Keratinocyte (primary cell): Measurements from ENCODE around the gene MMP24. TPM values are rescaled to one million over a fixed set of nuclear protein-coding genes. Genes with fewer than 3 reads are reported as not detected.
A peak's percentile ranks its signal among the peaks of the same experiment; 100 is the strongest.

ENCODE experiments used
- DNase-seq: peaks from one replicate; pipeline ENCODE4 v3.0.0-alpha.2; 2011; ENCODE audit warnings: low read depth, missing footprints, low spot score
- FAIRE-seq: peaks from 2 replicates; lab custom pipeline; 2011; peaks lifted over from hg19 to GRCh38; lab: Jason Lieb, UNC
- H2AFZ ChIP-seq: 2 replicates; pipeline ENCODE4 v1.6.0; 2012; ENCODE audit warnings: low read length, control low read depth, inconsistent platforms; ENCODE audit not compliant: control insufficient read depth
- H3K27ac ChIP-seq: 2 replicates; pipeline ENCODE4 v1.5.1; 2011; ENCODE audit warnings: low read length; ENCODE audit not compliant: control insufficient read depth, insufficient read depth
- H3K27me3 ChIP-seq: 3 replicates; pipeline ENCODE4 v1.6.0; 2011; ENCODE audit warnings: low read length; ENCODE audit not compliant: control insufficient read depth, insufficient read depth; ENCODE audit errors: extremely low read depth
- H3K36me3 ChIP-seq, 2 experiments: 2 replicates in 1 of 2; 3 replicates in 1 of 2; pipeline ENCODE4 v1.5.1; 2011; ENCODE audit warnings: low read length in 2 of 2, mild to moderate bottlenecking in 1 of 2; ENCODE audit not compliant: control insufficient read depth in 2 of 2, insufficient read depth in 2 of 2; ENCODE audit errors: extremely low read depth in 1 of 2
- H3K4me1 ChIP-seq: 3 replicates; pipeline ENCODE4 v1.5.1; 2011; ENCODE audit warnings: low read length; ENCODE audit not compliant: control insufficient read depth, insufficient read depth; ENCODE audit errors: extremely low read depth
- H3K4me2 ChIP-seq: 3 replicates; pipeline ENCODE4 v1.6.0; 2011; ENCODE audit warnings: low read depth, low read length; ENCODE audit not compliant: control insufficient read depth, insufficient read depth; ENCODE audit errors: extremely low read depth
- H3K4me3 ChIP-seq, 3 experiments: fragments of 200-600 bp in 1 of 3; sonication (generic) in 1 of 3; 2 replicates in 2 of 3; 3 replicates in 1 of 3; pipeline ENCODE4 v1.5.1; 2011 to 2016; ENCODE audit warnings: low read length in 3 of 3, mild to moderate bottlenecking in 3 of 3, control low read depth in 2 of 3, inconsistent platforms in 1 of 3, low read depth in 1 of 3, mixed read lengths in 1 of 3, mixed run types in 1 of 3, moderate library complexity in 1 of 3; ENCODE audit not compliant: control insufficient read depth in 2 of 3, insufficient read depth in 2 of 3; ENCODE audit errors: extremely low read depth in 1 of 3
- H3K79me2 ChIP-seq: 2 replicates; pipeline ENCODE4 v1.6.0; 2012; ENCODE audit warnings: low read length; ENCODE audit not compliant: control insufficient read depth, insufficient read depth
- H3K9ac ChIP-seq: 3 replicates; pipeline ENCODE4 v1.6.0; 2011; ENCODE audit warnings: low read length; ENCODE audit not compliant: control insufficient read depth, insufficient read depth; ENCODE audit errors: extremely low read depth
- H3K9me1 ChIP-seq: 3 replicates; pipeline ENCODE4 v1.6.0; 2011; ENCODE audit warnings: low read length; ENCODE audit not compliant: control insufficient read depth, insufficient read depth; ENCODE audit errors: extremely low read depth
- H3K9me3 ChIP-seq: 2 replicates; pipeline ENCODE4 v1.5.1; 2012; ENCODE audit warnings: low read depth, low read length; ENCODE audit not compliant: control insufficient read depth
- H4K20me1 ChIP-seq: 3 replicates; pipeline ENCODE4 v1.6.0; 2011; ENCODE audit warnings: low read length; ENCODE audit not compliant: control insufficient read depth, insufficient read depth; ENCODE audit errors: extremely low read depth
- CTCF ChIP-seq, 3 experiments: IDR thresholded peaks in 1 of 3; conservative IDR thresholded peaks in 1 of 3; optimal IDR thresholded peaks in 1 of 3; 2 replicates in 2 of 3; 3 replicates in 1 of 3; pipeline versions ENCODE3 to v1.5.1; 2011; ENCODE audit warnings: low read length in 3 of 3, mild to moderate bottlenecking in 3 of 3, moderate library complexity in 2 of 3, control low read depth in 1 of 3, inconsistent platforms in 1 of 3; ENCODE audit not compliant: insufficient read depth in 2 of 3; ENCODE audit errors: extremely low read depth in 1 of 3
- EZH2 ChIP-seq: IDR thresholded peaks from one replicate; pipeline ENCODE4 v1.6.1; 2012; ENCODE audit warnings: inconsistent platforms, mild to moderate bottlenecking, low read length, moderate library complexity
- dilution Hi-C: fragments of 300-500 bp; cut with MboI; formaldehyde crosslinking; loops from one replicate; pipeline ENCODE4 v1.7.0; 2020; ENCODE audit warnings: low sequenced_read_pairs; ENCODE audit not compliant: extremely low pct_ligation_motif_present
- polyA plus RNA-seq, 5 experiments: library from polyadenylated mRNA; depleted of rRNA in 3 of 5; stranded (reverse) in 3 of 5; stranded (forward) in 1 of 5; unstranded in 1 of 5; fragments of >200 nt; gene quantifications; 1 replicate in 1 of 5; 2 replicates in 3 of 5; 3 replicates in 1 of 5; pipeline versions ENCODE4 v1.2.1 to v1.2.3, GENCODE V29; 2011 to 2012; ENCODE audit warnings: missing spikeins in 2 of 5, low read depth in 1 of 5, low replicate concordance in 1 of 5

Gene MMP24
- polyA plus RNA-seq, 1 donor (not counting 4 experiments of a cell fraction or from before 2014, with no cell fraction given) = not detected

GRCh38 chr20:35275741-35276251 lies 49.3 kb downstream of the MMP24 start:
- H4K20me1 ChIP-seq = peaks cover 6% of the 10 kb centered on the region
- peaks cover 2% of the 10 kb centered on the region for H3K9me1 ChIP-seq
- no peak for FAIRE-seq
- no peaks in the 10 kb centered on the region for H3K9me3 ChIP-seq
- H3K27me3 ChIP-seq = no peaks in the 10 kb centered on the region
- no peak overlapping the region for H3K4me3 ChIP-seq
- peaks cover 34% of the 10 kb centered on the region for H3K4me1 ChIP-seq
- DNase-seq = no peak
- no peak overlapping the region for H3K9ac ChIP-seq
- TF ChIP-seq EZH2 = no peak
- no peak for TF ChIP-seq CTCF (optimal IDR thresholded peaks at IDR 0.05 in 1 of 3, IDR thresholded peaks at IDR 0.05 in 1 of 3, conservative IDR thresholded peaks at IDR 0.05 in 1 of 3; ENCODE audit: extremely low read depth in 1 of 3, insufficient read depth in 2 of 3, low read length in 3 of 3)
- H3K4me2 ChIP-seq = no peak overlapping the region
- no peak overlapping the region for H2AFZ ChIP-seq
- dilution Hi-C loops = no loop called here
- H3K27ac ChIP-seq = no peak overlapping the region
- peaks cover 27 to 52% of the 10 kb centered on the region in 2 experiments for H3K36me3 ChIP-seq
- peaks cover 17% of the 10 kb centered on the region for H3K79me2 ChIP-seq

GRCh38 chr20:35276408-35276807 lies 49.9 kb downstream of the MMP24 start:
- Histone ChIP-seq H3K4me2 (peak overlapping the region; percentile 83), H2AFZ (no peak overlapping the region), H3K4me3 (peak overlapping the region in 1 of 3 experiments; percentile 70), H4K20me1 (peaks cover 6% of the 10 kb centered on the region), H3K9me3 (no peaks in the 10 kb centered on the region), H3K4me1 (peaks cover 35% of the 10 kb centered on the region), H3K27ac (no peak overlapping the region), H3K27me3 (no peaks in the 10 kb centered on the region), H3K36me3 (peaks cover 27 to 55% of the 10 kb centered on the region in 2 experiments), H3K9me1 (peaks cover 2% of the 10 kb centered on the region), H3K9ac (peak overlapping the region; percentile 84), H3K79me2 (peaks cover 20% of the 10 kb centered on the region)
- FAIRE-seq (no peak), DNase-seq (no peak)
- dilution Hi-C loops = no loop called here
- TF ChIP-seq EZH2 (no peak), CTCF (optimal IDR thresholded peaks at IDR 0.05 in 1 of 3, IDR thresholded peaks at IDR 0.05 in 1 of 3, conservative IDR thresholded peaks at IDR 0.05 in 1 of 3; ENCODE audit: extremely low read depth in 1 of 3, insufficient read depth in 2 of 3, low read length in 3 of 3) (no peak)
